HUES64 (cell line): ENCODE results near the gene UBE2K.
"Not testable (repeated sequence)": the region's sequence is repeated elsewhere in the genome, so short reads cannot be mapped to it uniquely, and the experiment has no call there.

ENCODE experiments used
- H3K27ac ChIP-seq: 2 replicates; pipeline ENCODE4 v1.7.0; 2013; ENCODE audit warnings: low read depth, low read length, inconsistent platforms
- H3K27me3 ChIP-seq: 2 replicates; pipeline ENCODE4 v1.6.1; 2013; ENCODE audit warnings: mild to moderate bottlenecking, low read length; ENCODE audit not compliant: insufficient read depth
- H3K36me3 ChIP-seq: 2 replicates; pipeline ENCODE4 v1.6.1; 2013; ENCODE audit warnings: mild to moderate bottlenecking, low read length; ENCODE audit not compliant: insufficient read depth
- H3K4me1 ChIP-seq: 2 replicates; pipeline ENCODE4 v1.6.1; 2013; ENCODE audit warnings: mild to moderate bottlenecking, low read length, moderate library complexity; ENCODE audit not compliant: insufficient read depth
- H3K4me3 ChIP-seq: 2 replicates; pipeline ENCODE4 v1.5.1; 2013; ENCODE audit warnings: mild to moderate bottlenecking, low read length, moderate library complexity
- H3K9ac ChIP-seq: 2 replicates; pipeline ENCODE4 v1.6.1; 2013; ENCODE audit warnings: mild to moderate bottlenecking, low read depth, low read length
- H3K9me3 ChIP-seq: 2 replicates; pipeline ENCODE4 v1.6.1; 2013; ENCODE audit warnings: low read depth, low read length; ENCODE audit not compliant: insufficient read depth
- WGBS: fragments of 150-250, 120-280 bp; methylation state at CpG from one replicate; pipeline ENCODE4 v1.1.7; 2013; ENCODE audit warnings: missing lambda C conversion rate; 5-methylcytosine and 5-hydroxymethylcytosine counted together

UBE2K gene

GRCh38 chr4:39812500-39812899 lies 114.6 kb downstream of the UBE2K start:
- no peak overlapping the region for H3K4me3 ChIP-seq
- no peaks in the 10 kb centered on the region for H3K4me1 ChIP-seq
- no peak overlapping the region for H3K27ac ChIP-seq
- no peaks in the 10 kb centered on the region for H3K36me3 ChIP-seq
- WGBS = 91% methylated on average over 6 of the region's 6 CpGs
- no peak overlapping the region for H3K9ac ChIP-seq
- no peaks in the 10 kb centered on the region for H3K27me3 ChIP-seq
- no peaks in the 10 kb centered on the region for H3K9me3 ChIP-seq

- H3K9me3 ChIP-seq, H3K27ac ChIP-seq: not testable (repeated sequence)
- WGBS = no CpG with 5 or more reads among the region's 1 CpG
Measured at GRCh38 chr4:39813033-39813432, 115.1 kb downstream of the UBE2K start.

DNA sequence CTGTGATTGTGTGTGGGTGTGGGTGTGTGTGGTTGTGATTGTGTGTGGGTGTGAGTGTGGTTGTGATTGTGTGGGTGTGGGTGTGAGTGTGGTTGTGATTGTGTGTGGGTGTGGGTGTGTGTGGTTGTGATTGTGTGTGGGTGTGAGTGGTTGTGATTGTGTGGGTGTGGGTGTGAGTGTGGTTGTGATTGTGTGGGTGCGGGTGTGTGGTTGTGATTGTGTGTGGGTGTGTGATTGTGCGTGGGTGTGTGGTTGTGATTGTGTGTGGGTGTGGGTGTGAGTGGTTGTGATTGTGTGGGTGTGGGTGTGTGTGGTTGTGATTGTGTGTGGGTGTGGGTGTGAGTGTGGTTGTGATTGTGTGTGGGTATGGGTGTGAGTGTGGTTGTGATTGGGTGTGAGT lies 115.8 kb downstream of the UBE2K start:
- H3K27me3 ChIP-seq, H3K4me3 ChIP-seq, H3K9me3 ChIP-seq, H3K27ac ChIP-seq, H3K4me1 ChIP-seq, H3K36me3 ChIP-seq, H3K9ac ChIP-seq: not testable (repeated sequence)
- WGBS = 33% methylated on average over 2 of the region's 2 CpGs

More at GRCh38 chr4:39813033-39813432, 115.1 kb downstream of the UBE2K start:
- H3K4me3 ChIP-seq, H3K27me3 ChIP-seq, H3K36me3 ChIP-seq, H3K4me1 ChIP-seq, H3K9ac ChIP-seq: not testable (repeated sequence)

DNA sequence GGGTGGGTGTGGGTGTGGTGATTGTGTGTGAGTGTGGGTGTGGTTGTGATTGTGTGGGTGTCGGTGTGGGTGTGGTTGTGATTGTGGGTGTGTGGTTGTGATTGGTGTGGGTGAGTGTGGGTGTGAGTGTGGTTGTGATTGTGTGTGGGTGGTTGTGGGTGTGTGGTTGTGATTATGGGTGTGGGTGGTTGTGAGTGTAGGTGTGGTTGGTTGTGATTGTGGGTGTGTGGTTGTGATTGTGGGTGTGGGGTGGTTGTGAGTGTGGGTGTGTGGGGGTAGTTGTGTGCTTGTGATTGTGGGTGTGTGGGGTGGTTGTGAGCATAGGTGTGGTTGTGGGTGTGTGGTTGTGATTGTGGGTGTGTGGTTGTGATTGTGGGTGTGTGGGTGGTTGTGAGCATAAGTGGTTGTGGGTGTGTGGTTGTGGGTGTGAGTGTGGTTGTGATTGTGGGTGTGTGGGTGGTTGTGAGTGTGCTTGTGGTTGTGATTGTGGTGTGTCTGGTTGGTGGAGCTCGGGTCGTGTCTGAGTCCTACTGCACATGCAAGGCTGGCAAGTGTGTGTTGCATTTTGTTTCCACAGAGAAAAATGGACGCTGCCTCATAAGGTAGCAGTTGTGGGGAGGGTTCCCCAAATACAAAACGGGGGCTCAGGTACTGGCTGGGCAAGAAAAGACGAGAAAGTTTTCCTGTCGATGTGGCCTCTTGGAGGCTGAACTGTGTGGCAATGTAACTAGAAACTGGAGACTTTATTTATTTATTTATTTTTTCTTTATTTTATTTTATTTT lies 116.7 kb downstream of the UBE2K start:
- Histone ChIP-seq H3K4me3 (no peak overlapping the region), H3K27ac (no peak overlapping the region), H3K4me1 (no peaks in the 10 kb centered on the region), H3K36me3 (no peaks in the 10 kb centered on the region), H3K27me3 (no peaks in the 10 kb centered on the region), H3K9me3 (no peaks in the 10 kb centered on the region), H3K9ac (no peak overlapping the region)
- 84% methylated on average over 7 of the region's 7 CpGs for WGBS

GRCh38 chr4:39818646-39819045 lies 120.7 kb downstream of the UBE2K start:
- Histone ChIP-seq H3K9me3 (no peaks in the 10 kb centered on the region), H3K36me3 (peaks cover 10% of the 10 kb centered on the region), H3K9ac (no peak overlapping the region), H3K27ac (no peak overlapping the region), H3K4me1 (peaks cover 6% of the 10 kb centered on the region; the same call in 1 of the 2 replicates), H3K27me3 (no peaks in the 10 kb centered on the region), H3K4me3 (no peak overlapping the region)
- WGBS = 97% methylated on average over 5 of the region's 5 CpGs

- 69% methylated on average over 3 of the region's 5 CpGs for WGBS
- Histone ChIP-seq H3K9me3 (no peaks in the 10 kb centered on the region), H3K27me3 (no peaks in the 10 kb centered on the region), H3K9ac (no peak overlapping the region), H3K36me3 (peaks cover 25% of the 10 kb centered on the region), H3K4me1 (peaks cover 6% of the 10 kb centered on the region; the same call in 1 of the 2 replicates), H3K4me3 (no peak overlapping the region), H3K27ac (no peak overlapping the region)
Measured at GRCh38 chr4:39820186-39820585, 122.2 kb downstream of the UBE2K start.

- WGBS = 97% methylated on average over 9 of the region's 9 CpGs
- H3K4me1 ChIP-seq = peaks cover 12% of the 10 kb centered on the region; the same call in 1 of the 2 replicates
- H3K27ac ChIP-seq = no peak overlapping the region
- no peaks in the 10 kb centered on the region for H3K27me3 ChIP-seq
- H3K4me3 ChIP-seq = no peak overlapping the region
- H3K36me3 ChIP-seq = peaks cover 40% of the 10 kb centered on the region
- H3K9ac ChIP-seq = no peak overlapping the region
- no peaks in the 10 kb centered on the region for H3K9me3 ChIP-seq
Measured at GRCh38 chr4:39821951-39822350, 124.0 kb downstream of the UBE2K start.

GRCh38 chr4:39822662-39823061 lies 124.7 kb downstream of the UBE2K start:
- H3K9me3 ChIP-seq = no peaks in the 10 kb centered on the region
- H3K36me3 ChIP-seq = peaks cover 47% of the 10 kb centered on the region
- peaks cover 12% of the 10 kb centered on the region; the same call in 1 of the 2 replicates for H3K4me1 ChIP-seq
- no peak overlapping the region for H3K9ac ChIP-seq
- H3K27ac ChIP-seq = no peak overlapping the region
- no peak overlapping the region for H3K4me3 ChIP-seq
- no peaks in the 10 kb centered on the region for H3K27me3 ChIP-seq

DNA sequence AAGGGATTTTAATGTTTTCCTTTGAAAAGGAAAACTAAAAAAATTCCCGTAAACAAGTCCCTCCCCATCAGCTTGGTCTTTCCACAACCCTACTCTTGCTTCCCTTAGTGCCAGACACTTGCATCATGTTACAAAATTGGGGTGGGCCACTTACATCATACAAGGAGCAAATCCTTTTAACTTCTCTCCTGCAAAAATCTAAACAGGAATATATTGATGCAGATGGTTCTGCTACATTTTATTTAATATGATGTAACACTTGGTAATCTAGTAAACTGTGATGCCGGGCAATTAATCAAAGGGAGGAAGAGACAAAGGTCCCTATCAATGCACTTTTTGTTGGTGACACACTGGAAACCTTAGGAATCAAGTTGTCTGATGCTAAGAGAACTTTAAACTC lies 125.3 kb downstream of the UBE2K start:
- WGBS = 88% methylated on average over 2 of the region's 2 CpGs
- Histone ChIP-seq H3K27ac (no peak overlapping the region), H3K9ac (no peak overlapping the region)

DNA sequence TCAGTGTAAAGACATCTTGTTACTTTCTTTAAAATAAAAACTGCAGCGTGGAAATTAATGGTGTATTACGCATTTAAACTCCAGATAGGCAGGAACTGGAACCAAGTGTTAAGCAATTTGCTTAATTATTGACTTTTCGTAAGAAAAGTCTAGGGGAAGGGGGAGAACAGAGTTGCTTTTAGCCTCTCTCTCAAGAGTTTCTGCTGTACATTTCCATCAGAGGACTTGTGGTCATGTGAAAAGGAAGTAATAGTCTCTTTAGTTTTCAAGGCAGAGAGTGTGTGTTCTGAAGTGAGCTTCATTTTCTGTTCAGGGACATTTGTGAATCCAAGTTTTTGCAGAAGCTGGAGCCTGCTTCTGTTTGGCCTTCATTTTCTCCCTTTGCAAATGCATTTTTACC lies 127.2 kb downstream of the UBE2K start:
- H3K9me3 ChIP-seq = no peaks in the 10 kb centered on the region
- H3K9ac ChIP-seq = no peak overlapping the region
- H3K4me3 ChIP-seq = no peak overlapping the region
- H3K27ac ChIP-seq = no peak overlapping the region
- peaks cover 68% of the 10 kb centered on the region for H3K36me3 ChIP-seq
- over 99% methylated on average over 3 of the region's 3 CpGs for WGBS
- peaks cover 12% of the 10 kb centered on the region; the same call in 1 of the 2 replicates for H3K4me1 ChIP-seq
- no peaks in the 10 kb centered on the region for H3K27me3 ChIP-seq

More for the DNA sequence above, 125.3 kb downstream of the UBE2K start:
- Histone ChIP-seq H3K4me3 (no peak overlapping the region), H3K36me3 (peaks cover 52% of the 10 kb centered on the region), H3K9me3 (no peaks in the 10 kb centered on the region), H3K4me1 (peaks cover 12% of the 10 kb centered on the region; the same call in 1 of the 2 replicates), H3K27me3 (no peaks in the 10 kb centered on the region)

DNA sequence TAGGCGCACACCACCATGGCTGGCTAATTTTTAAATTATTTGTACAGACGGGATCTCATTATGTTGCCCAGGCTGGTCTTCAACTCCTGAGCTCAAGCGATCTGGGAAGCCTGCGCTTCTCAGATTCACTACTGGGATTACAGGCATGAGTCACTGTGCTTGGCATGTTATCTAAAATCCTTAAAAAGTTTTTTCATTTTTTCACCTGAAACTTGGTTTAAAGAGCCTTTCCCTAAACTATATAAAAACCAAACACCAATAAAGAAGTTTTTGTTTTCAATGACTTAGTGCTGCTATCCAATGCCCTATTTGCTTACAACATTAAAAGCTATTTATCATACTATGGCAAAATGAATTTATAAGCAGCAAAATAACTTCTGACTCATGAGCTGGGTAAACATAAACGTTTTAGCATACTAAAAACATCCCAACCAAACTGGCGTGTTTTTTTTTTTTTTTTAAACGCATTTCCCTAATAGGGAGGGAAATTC lies 127.8 kb downstream of the UBE2K start:
- no peaks in the 10 kb centered on the region for H3K27me3 ChIP-seq
- no peak overlapping the region for H3K9ac ChIP-seq
- H3K4me3 ChIP-seq = no peak overlapping the region
- no peaks in the 10 kb centered on the region for H3K9me3 ChIP-seq
- no peak overlapping the region for H3K27ac ChIP-seq
- peaks cover 73% of the 10 kb centered on the region for H3K36me3 ChIP-seq
- H3K4me1 ChIP-seq = peaks cover 7% of the 10 kb centered on the region; the same call in 1 of the 2 replicates
- WGBS = 81% methylated on average over 6 of the region's 7 CpGs
